Large intestine (tissue), 3 donors: ENCODE results near the gene HELB. TPM values are rescaled to one million over a fixed set of nuclear protein-coding genes. Genes with fewer than 3 reads are reported as not detected.

Source experiments
- DNase-seq, 2 donors: peaks; one replicate each; pipeline versions ENCODE4 v3.0.0 to v3.0.0-alpha.2; 2013
- H3K27ac ChIP-seq: one replicate; pipeline ENCODE4 v1.5.1; 2013; ENCODE audit warnings: low read length
- H3K27me3 ChIP-seq: 2 replicates; pipeline ENCODE4 v1.6.1; 2013; ENCODE audit warnings: low read length; ENCODE audit not compliant: control insufficient read depth, insufficient read depth
- H3K36me3 ChIP-seq: 2 replicates; pipeline ENCODE4 v1.6.1; 2013; ENCODE audit warnings: low read length; ENCODE audit not compliant: control insufficient read depth, insufficient read depth
- H3K4me1 ChIP-seq: one replicate; pipeline ENCODE4 v1.6.1; 2013; ENCODE audit warnings: low read length; ENCODE audit not compliant: control insufficient read depth, insufficient read depth
- H3K4me3 ChIP-seq: one replicate; pipeline ENCODE4 v1.5.1; 2013; ENCODE audit warnings: low read length
- H3K9me3 ChIP-seq: one replicate; pipeline ENCODE4 v1.6.1; 2013; ENCODE audit warnings: mild to moderate bottlenecking, low read depth, low read length, moderate library complexity; ENCODE audit not compliant: control insufficient read depth
- WGBS: methylation state at CpG from one replicate; pipeline ENCODE4 v1.1.5; 2013; ENCODE audit warnings: low lambda C conversion rate; ENCODE audit not compliant: insufficient coverage; 5-methylcytosine and 5-hydroxymethylcytosine counted together
- polyA plus RNA-seq: library from polyadenylated mRNA; unstranded; fragments of 120-200 nt; gene quantifications from one replicate; pipeline ENCODE4 v1.2.1, GENCODE V29; 2013

HELB gene
- polyA plus RNA-seq, 1 donor, result 3.5 TPM

GRCh38 chr12:66352899-66353298 is 50.6 kb downstream of the HELB start:
- Histone ChIP-seq H3K9me3 (no peaks in the 10 kb centered on the region), H3K4me1 (no peaks in the 10 kb centered on the region), H3K4me3 (no peak overlapping the region), H3K27me3 (no peaks in the 10 kb centered on the region), H3K36me3 (no peaks in the 10 kb centered on the region), H3K27ac (no peak overlapping the region)
- DNase-seq, result no peak
- WGBS, result no CpG with 5 or more reads among the region's 8 CpGs

- Histone ChIP-seq H3K36me3 (no peaks in the 10 kb centered on the region), H3K27me3 (no peaks in the 10 kb centered on the region), H3K4me3 (no peak overlapping the region), H3K27ac (no peak overlapping the region), H3K9me3 (no peaks in the 10 kb centered on the region), H3K4me1 (no peaks in the 10 kb centered on the region)
- no CpG with 5 or more reads among the region's 6 CpGs for WGBS
- DNase-seq, result no peak
Measured at GRCh38 chr12:66354291-66354690, 52.0 kb downstream of the HELB start.

GRCh38 chr12:66359300-66359699 is 57.0 kb downstream of the HELB start:
- no peak for DNase-seq
- no peaks in the 10 kb centered on the region for H3K36me3 ChIP-seq
- no peak overlapping the region for H3K4me3 ChIP-seq
- no peaks in the 10 kb centered on the region for H3K9me3 ChIP-seq
- H3K27ac ChIP-seq, result no peak overlapping the region
- no peaks in the 10 kb centered on the region for H3K27me3 ChIP-seq
- H3K4me1 ChIP-seq, result no peaks in the 10 kb centered on the region

GRCh38 chr12:66361703-66362102 is 59.4 kb downstream of the HELB start:
- WGBS, result no CpG with 5 or more reads among the region's 4 CpGs
- Histone ChIP-seq H3K4me3 (no peak overlapping the region), H3K27me3 (no peaks in the 10 kb centered on the region), H3K4me1 (no peaks in the 10 kb centered on the region), H3K9me3 (no peaks in the 10 kb centered on the region), H3K36me3 (no peaks in the 10 kb centered on the region), H3K27ac (no peak overlapping the region)
- no peak for DNase-seq

- H3K4me1 ChIP-seq, result no peaks in the 10 kb centered on the region
- H3K27ac ChIP-seq, result no peak overlapping the region
- DNase-seq, result no peak
- H3K4me3 ChIP-seq, result no peak overlapping the region
- 100% methylated on average over 2 of the region's 3 CpGs for whole genome bisulfite sequencing
- no peaks in the 10 kb centered on the region for H3K27me3 ChIP-seq
- H3K36me3 ChIP-seq, result no peaks in the 10 kb centered on the region
- H3K9me3 ChIP-seq, result no peaks in the 10 kb centered on the region
Measured at GRCh38 chr12:66365718-66366490, 63.6 kb downstream of the HELB start.

- DNase-seq, result no peak
Measured at GRCh38 chr12:66367015-66367667, 64.8 kb downstream of the HELB start.

GRCh38 chr12:66371982-66372381 is 69.7 kb downstream of the HELB start:
- Histone ChIP-seq H3K4me3 (no peak overlapping the region), H3K9me3 (no peaks in the 10 kb centered on the region), H3K4me1 (no peaks in the 10 kb centered on the region), H3K36me3 (no peaks in the 10 kb centered on the region), H3K27me3 (no peaks in the 10 kb centered on the region), H3K27ac (no peak overlapping the region)
- no CpG with 5 or more reads among the region's 2 CpGs for WGBS
- DNase-seq, result no peak

More at GRCh38 chr12:66367015-66367667, 64.8 kb downstream of the HELB start:
- Histone ChIP-seq H3K36me3 (no peaks in the 10 kb centered on the region), H3K27me3 (no peaks in the 10 kb centered on the region), H3K9me3 (no peaks in the 10 kb centered on the region), H3K4me1 (no peaks in the 10 kb centered on the region), H3K27ac (no peak overlapping the region), H3K4me3 (no peak overlapping the region)
- 100% methylated on average over 1 of the region's 3 CpGs for WGBS

GRCh38 chr12:66375560-66375959 is 73.3 kb downstream of the HELB start:
- no peaks in the 10 kb centered on the region for H3K4me1 ChIP-seq
- no peak overlapping the region for H3K4me3 ChIP-seq
- DNase-seq, result no peak
- H3K9me3 ChIP-seq, result no peaks in the 10 kb centered on the region
- no peaks in the 10 kb centered on the region for H3K36me3 ChIP-seq
- H3K27me3 ChIP-seq, result no peaks in the 10 kb centered on the region
- no peak overlapping the region for H3K27ac ChIP-seq
- 100% methylated on average over 1 of the region's 1 CpG for WGBS

GRCh38 chr12:66379616-66380015 is 77.3 kb downstream of the HELB start:
- Histone ChIP-seq H3K4me1 (no peaks in the 10 kb centered on the region), H3K4me3 (no peak overlapping the region), H3K9me3 (no peaks in the 10 kb centered on the region), H3K27ac (no peak overlapping the region), H3K36me3 (no peaks in the 10 kb centered on the region), H3K27me3 (no peaks in the 10 kb centered on the region)
- 100% methylated on average over 1 of the region's 6 CpGs for WGBS
- no peak for DNase-seq

GRCh38 chr12:66380769-66381535 is 78.7 kb downstream of the HELB start:
- no peaks in the 10 kb centered on the region for H3K36me3 ChIP-seq
- no peaks in the 10 kb centered on the region for H3K27me3 ChIP-seq
- H3K4me1 ChIP-seq, result no peaks in the 10 kb centered on the region
- no peak overlapping the region for H3K4me3 ChIP-seq
- DNase-seq, result no peak
- H3K9me3 ChIP-seq, result no peaks in the 10 kb centered on the region
- 100% methylated on average over 2 of the region's 5 CpGs for WGBS
- H3K27ac ChIP-seq, result no peak overlapping the region
